PC-9 (cell line): Measurements from ENCODE around the gene ANKS1B.

Experiments
- EZH2 ChIP-seq: fragments of 200-600 bp; sonication (generic); IDR thresholded peaks from 2 replicates; pipeline ENCODE4 v1.8.0; 2017; ENCODE audit warnings: antibody characterized with exemption, low read depth
- TF ChIP-seq, protein P1 (sequence below): fragments of 200-600 bp; sonication (generic); conservative IDR thresholded peaks from 2 replicates; pipeline ENCODE4 v1.6.1; 2017; ENCODE audit warnings: mixed run types, antibody characterized with exemption, mild to moderate bottlenecking, moderate library complexity

DNA sequence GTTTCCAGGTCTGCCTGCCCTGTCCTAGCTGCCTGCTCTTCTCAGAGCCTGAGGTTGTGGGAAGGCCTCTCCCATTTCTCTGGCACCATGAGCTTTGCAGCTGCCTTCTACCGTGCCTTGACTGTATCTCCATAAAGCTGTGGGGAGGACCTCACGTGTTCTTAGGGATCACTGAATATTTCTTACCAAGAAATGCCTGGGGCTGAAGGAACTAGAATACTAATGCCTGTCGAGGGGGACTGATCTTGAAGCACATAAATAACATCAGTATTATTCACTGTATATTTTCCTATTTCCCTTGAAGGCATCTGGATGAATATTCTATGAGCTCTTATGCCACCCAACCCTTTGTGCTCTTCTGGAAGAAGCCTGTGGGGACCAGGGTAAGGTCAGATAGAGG is 1236.3 kb downstream of the ANKS1B start:
- TF ChIP-seq, protein P1, sequence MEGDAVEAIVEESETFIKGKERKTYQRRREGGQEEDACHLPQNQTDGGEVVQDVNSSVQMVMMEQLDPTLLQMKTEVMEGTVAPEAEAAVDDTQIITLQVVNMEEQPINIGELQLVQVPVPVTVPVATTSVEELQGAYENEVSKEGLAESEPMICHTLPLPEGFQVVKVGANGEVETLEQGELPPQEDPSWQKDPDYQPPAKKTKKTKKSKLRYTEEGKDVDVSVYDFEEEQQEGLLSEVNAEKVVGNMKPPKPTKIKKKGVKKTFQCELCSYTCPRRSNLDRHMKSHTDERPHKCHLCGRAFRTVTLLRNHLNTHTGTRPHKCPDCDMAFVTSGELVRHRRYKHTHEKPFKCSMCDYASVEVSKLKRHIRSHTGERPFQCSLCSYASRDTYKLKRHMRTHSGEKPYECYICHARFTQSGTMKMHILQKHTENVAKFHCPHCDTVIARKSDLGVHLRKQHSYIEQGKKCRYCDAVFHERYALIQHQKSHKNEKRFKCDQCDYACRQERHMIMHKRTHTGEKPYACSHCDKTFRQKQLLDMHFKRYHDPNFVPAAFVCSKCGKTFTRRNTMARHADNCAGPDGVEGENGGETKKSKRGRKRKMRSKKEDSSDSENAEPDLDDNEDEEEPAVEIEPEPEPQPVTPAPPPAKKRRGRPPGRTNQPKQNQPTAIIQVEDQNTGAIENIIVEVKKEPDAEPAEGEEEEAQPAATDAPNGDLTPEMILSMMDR: no peak
- no peak for TF ChIP-seq EZH2
